Brain microvascular endothelial cell (primary cell): ENCODE measurements around the gene MGST2.

ENCODE experiments used
- DNase-seq: peaks from one replicate; pipeline ENCODE4 v3.0.0-alpha.2; 2020
- H3K27ac ChIP-seq: fragments of 250-450 bp; sonication (Bioruptor Pico); 2 replicates; pipeline ENCODE4 v1.5.1; 2020; ENCODE audit warnings: mild to moderate bottlenecking, moderate library complexity
- H3K27me3 ChIP-seq: fragments of 250-450 bp; sonication (Bioruptor Pico); replicated peaks from 2 replicates; pipeline ENCODE4 v1.5.1; 2020; ENCODE audit warnings: mild to moderate bottlenecking
- H3K36me3 ChIP-seq: fragments of 250-450 bp; sonication (Bioruptor Pico); replicated peaks from 2 replicates; pipeline ENCODE4 v1.5.1; 2020; ENCODE audit warnings: mild to moderate bottlenecking
- H3K4me3 ChIP-seq: 2 replicates; pipeline ENCODE4 v1.5.1; 2011; ENCODE audit warnings: low read depth, mild to moderate bottlenecking, control low read depth, low read length, moderate library complexity
- in situ Hi-C: cut with HindIII; loops from 2 replicates; pipeline ENCODE4 v1.10.0; 2017; ENCODE audit warnings: low sequenced_read_pairs, low pct_ligation_motif_present
- TF ChIP-seq, protein P1 (sequence below): IDR thresholded peaks from 2 replicates; pipeline ENCODE4 v1.5.1; 2011; ENCODE audit warnings: low read depth, mild to moderate bottlenecking, moderate library complexity, low read length, control low read depth, inconsistent platforms; ENCODE audit errors: missing control alignments

MGST2 gene

DNA sequence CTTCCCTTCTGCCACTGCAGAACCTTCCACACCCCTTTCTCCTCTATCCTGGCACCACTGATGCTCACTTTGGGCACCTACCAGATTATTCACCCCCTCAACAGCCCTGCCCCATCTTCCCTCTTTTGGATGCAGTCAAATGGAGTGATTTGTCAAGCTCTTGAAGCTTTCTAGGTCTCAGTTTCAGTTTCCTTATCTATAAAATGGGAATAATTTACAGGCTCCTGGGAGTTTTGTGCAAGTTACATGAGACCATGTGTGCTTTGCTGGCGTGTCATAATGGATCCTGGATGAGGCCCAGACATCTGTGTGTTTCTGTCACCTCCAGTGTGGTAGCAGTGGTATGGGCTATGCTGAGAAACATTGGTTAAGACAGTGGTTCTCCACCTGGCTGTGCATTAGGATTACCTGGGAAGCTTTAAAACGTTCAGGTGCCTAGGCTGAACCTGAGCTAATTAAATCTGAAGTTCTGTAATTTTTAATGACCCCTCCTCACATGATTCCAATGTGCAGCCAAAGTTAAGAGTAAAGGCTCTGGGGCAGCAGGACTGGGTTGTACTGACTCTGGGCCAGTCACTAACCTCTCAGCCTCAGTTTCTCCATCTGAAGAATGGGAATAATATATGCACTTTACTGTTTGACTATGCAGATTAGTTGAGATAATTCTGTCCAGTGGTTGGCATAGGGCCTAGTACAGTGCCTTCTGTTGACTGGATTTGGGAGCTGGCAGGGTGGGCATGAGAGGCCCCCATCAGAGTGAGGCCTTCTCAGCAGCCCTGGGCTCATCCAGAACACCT is 6.8 kb upstream of the MGST2 start:
- DNase-seq: no peak
- no peak overlapping the region for H3K27ac ChIP-seq
- no peak overlapping the region for H3K4me3 ChIP-seq
- no peaks in the 10 kb centered on the region for H3K27me3 ChIP-seq
- H3K36me3 ChIP-seq: no peaks in the 10 kb centered on the region
- in situ Hi-C loops: no loop called here
- TF ChIP-seq, protein P1, sequence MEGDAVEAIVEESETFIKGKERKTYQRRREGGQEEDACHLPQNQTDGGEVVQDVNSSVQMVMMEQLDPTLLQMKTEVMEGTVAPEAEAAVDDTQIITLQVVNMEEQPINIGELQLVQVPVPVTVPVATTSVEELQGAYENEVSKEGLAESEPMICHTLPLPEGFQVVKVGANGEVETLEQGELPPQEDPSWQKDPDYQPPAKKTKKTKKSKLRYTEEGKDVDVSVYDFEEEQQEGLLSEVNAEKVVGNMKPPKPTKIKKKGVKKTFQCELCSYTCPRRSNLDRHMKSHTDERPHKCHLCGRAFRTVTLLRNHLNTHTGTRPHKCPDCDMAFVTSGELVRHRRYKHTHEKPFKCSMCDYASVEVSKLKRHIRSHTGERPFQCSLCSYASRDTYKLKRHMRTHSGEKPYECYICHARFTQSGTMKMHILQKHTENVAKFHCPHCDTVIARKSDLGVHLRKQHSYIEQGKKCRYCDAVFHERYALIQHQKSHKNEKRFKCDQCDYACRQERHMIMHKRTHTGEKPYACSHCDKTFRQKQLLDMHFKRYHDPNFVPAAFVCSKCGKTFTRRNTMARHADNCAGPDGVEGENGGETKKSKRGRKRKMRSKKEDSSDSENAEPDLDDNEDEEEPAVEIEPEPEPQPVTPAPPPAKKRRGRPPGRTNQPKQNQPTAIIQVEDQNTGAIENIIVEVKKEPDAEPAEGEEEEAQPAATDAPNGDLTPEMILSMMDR: no peak

DNA sequence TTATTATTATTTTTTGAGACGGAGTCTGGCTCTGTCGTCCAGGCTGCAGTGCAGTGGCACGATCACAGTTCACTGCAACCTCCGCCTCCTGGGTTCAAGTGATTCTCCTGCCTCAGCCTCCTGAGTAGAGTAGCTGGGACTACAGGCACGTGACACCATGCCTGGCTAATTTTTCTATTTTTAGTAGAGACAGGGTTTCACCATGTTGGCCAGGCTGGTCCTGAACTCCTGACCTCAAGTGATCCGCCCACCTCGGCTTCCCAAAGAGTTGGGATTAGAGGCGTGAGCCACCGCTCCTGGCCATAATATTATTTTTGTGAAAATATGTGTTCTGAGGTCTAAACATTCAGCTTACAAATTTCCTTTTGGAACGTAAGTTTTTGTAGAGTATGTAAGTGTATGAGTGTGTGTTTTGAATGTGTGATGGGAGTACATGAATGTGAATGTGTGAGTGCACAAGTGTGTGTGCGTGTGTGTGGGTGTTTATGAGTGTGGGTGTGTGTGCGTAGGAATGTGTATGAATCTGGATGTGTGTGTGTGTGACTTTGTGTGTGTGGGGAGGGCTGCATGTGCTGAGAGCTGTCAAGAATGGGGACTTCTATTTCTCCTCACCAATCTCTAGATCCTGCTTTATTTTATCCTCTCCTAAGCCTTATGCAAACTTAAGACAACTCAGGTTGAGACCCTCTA is 5.7 kb upstream of the MGST2 start:
- H3K27ac ChIP-seq: no peak overlapping the region
- in situ Hi-C loops: no loop called here
- H3K36me3 ChIP-seq: no peaks in the 10 kb centered on the region
- no peaks in the 10 kb centered on the region for H3K27me3 ChIP-seq
- no peak for DNase-seq
- TF ChIP-seq, protein P1: no peak
- H3K4me3 ChIP-seq: no peak overlapping the region

DNA sequence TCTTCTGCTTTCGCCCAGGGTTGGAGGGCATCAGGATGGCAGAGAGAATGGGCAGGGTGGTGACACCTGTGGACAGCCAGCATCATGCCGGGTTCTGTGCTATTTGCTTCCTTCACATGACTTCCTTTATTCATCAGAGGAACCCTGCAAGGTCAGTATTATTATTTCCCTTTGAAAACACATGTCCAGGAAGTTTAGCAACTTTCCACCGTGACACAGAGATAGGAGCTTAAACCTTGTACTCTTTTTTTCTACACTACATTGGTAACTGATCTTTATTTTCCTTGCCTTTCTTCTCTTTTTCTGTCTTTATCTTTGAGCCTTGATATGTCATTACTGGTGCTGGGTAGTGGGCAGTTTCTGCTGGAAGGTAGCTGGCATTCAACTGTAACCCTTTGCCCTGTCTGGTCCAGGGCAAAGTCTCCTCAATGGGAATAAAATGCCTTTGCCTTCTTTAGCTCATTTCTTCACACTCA is 5.0 kb upstream of the MGST2 start:
- H3K36me3 ChIP-seq: no peaks in the 10 kb centered on the region
- H3K27ac ChIP-seq: no peak overlapping the region
- in situ Hi-C loops: no loop called here
- DNase-seq: no peak
- no peaks in the 10 kb centered on the region for H3K27me3 ChIP-seq
- no peak overlapping the region for H3K4me3 ChIP-seq
- TF ChIP-seq, protein P1: no peak

DNA sequence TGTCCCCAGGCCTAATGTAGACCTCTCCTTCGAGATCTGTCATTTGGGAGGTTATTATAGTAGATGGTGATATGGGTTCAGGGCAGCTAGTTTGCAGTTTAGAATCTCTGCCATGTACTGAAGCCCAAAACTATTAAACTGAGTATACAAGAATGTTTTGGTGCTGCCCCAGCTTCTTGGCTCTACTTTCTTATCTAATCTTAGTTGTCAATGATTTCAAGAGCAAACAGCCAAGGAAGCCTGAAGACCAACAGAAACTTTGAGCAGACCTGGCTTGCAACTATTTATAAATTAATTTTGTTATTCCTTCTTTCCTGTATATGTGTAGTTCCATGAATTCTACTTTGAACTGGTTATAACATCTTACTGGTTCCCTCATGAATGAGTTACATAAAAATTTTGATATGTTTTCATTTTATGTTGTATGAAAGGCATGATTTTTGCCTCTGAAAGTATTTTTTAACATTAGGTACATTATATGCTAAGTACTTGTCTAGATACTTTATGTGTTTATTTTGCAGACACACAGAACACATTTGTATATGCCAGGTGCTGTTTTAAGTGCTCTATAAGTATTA is 2.0 kb upstream of the MGST2 start:
- Histone ChIP-seq H3K27me3 (no peaks in the 10 kb centered on the region), H3K4me3 (no peak overlapping the region), H3K27ac (no peak overlapping the region), H3K36me3 (no peaks in the 10 kb centered on the region)
- no peak for DNase-seq
- in situ Hi-C loops: no loop called here
- TF ChIP-seq, protein P1: no peak

DNA sequence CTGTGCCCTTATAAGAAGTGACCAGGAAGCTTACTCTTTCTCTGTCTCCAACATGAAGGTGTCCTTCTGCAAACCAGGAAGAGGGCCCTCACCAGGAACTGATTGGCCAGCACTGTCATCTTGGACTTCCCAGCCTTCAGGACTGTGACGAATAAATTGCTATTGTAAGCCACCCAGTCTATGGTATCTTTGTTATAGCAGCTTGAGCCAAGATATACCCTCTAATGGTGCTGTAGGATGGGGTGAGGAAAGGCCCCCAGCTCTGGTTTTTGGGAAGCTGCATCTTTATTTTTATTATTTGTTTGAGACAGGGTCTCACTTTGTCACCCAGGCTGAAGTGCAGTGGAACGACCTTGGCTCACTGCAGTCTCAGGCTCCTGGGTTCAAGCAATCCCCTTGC is 1.2 kb upstream of the MGST2 start:
- TF ChIP-seq, protein P1: no peak
- Histone ChIP-seq H3K4me3 (no peak overlapping the region), H3K27me3 (no peaks in the 10 kb centered on the region), H3K27ac (no peak overlapping the region), H3K36me3 (no peaks in the 10 kb centered on the region)
- DNase-seq: no peak
- in situ Hi-C loops: no loop called here
